ENCODE data around the gene CADM2. TPM values are rescaled to one million over a fixed set of nuclear protein-coding genes. Genes with fewer than 3 reads are reported as not detected.

CADM2 gene
- total RNA-seq, 1 experiment from 2014 or later = 10.9 TPM

GRCh38 chr3:85030052-85030451, 71.3 kb downstream of the CADM2 start:
- H3K27ac Mint-ChIP-seq = peak overlapping the region in 2 of 3 experiments; percentile 13 to 35; a peak in 2 of 7 replicates
- Histone ChIP-seq H3K4me1 (ENCODE audit: insufficient read depth, low read length) (peaks cover 7% of the 10 kb centered on the region; the same call in 1 of the 2 replicates), H2AFZ (ENCODE audit: low read length) (no peak overlapping the region), H4K91ac (ENCODE audit: insufficient read length, low read depth, low read length) (no peak overlapping the region), H2BK20ac (ENCODE audit: low read depth, low read length, poor library complexity, severe bottlenecking) (no peak overlapping the region), H4K20me1 (ENCODE audit: control insufficient read depth, insufficient read depth, insufficient read length) (no peaks in the 10 kb centered on the region), H2BK12ac (ENCODE audit: insufficient read length, low read depth, low read length) (no peak overlapping the region), H3K27ac (ENCODE audit: insufficient read length, low read depth, low read length) (no peak overlapping the region), H3K9ac (ENCODE audit: extremely low read depth, insufficient read length, low read length) (no peak overlapping the region), H3K14ac (ENCODE audit: insufficient read depth, low read length) (no peak overlapping the region), H3T11ph (ENCODE audit: low read length) (no peak overlapping the region), H3K56ac (ENCODE audit: insufficient read length, low read depth, low read length) (no peak overlapping the region), H3K9me3 (ENCODE audit: control insufficient read depth, low read depth, low read length) (no peaks in the 10 kb centered on the region), H3K27me3 (ENCODE audit: insufficient read depth, low read length) (no peaks in the 10 kb centered on the region), H3K23me2 (ENCODE audit: insufficient read length, low read depth, low read length, poor library complexity, severe bottlenecking) (no peaks in the 10 kb centered on the region), H4K5ac (ENCODE audit: insufficient read length, low read depth, low read length) (no peak overlapping the region), H3K79me1 (ENCODE audit: insufficient read depth, low read depth, low read length, poor library complexity, severe bottlenecking) (no peaks in the 10 kb centered on the region), H2BK15ac (ENCODE audit: low read depth, low read length) (no peak overlapping the region), H3K23ac (ENCODE audit: insufficient read length, low read depth, low read length) (no peak overlapping the region), H3K4ac (ENCODE audit: low read depth, low read length) (no peak overlapping the region), H3K4me2 (ENCODE audit: insufficient read depth, insufficient read length, low read length) (no peak overlapping the region), H3K18ac (ENCODE audit: insufficient read length, low read depth, low read length) (no peak overlapping the region), H4K8ac (replicated peaks; ENCODE audit: insufficient read length, low read depth, low read length) (no peak overlapping the region), H2BK120ac (ENCODE audit: low read depth, low read length, poor library complexity, severe bottlenecking) (no peak overlapping the region), H2BK5ac (ENCODE audit: insufficient read length, low read length) (no peak overlapping the region), H2AK5ac (ENCODE audit: insufficient read length, low read length) (no peak overlapping the region), H3K79me2 (ENCODE audit: insufficient read depth, low read length) (no peaks in the 10 kb centered on the region)
- no CpG with 5 or more reads among the region's 7 CpGs for WGBS (ENCODE audit: extremely low coverage, insufficient read length, low lambda C conversion rate)
- no peaks in the 10 kb centered on the region for H3K27me3 Mint-ChIP-seq (ENCODE audit: low read depth)
- peaks cover 32 to 33% of the 10 kb centered on the region in 2 experiments for H3K4me1 Mint-ChIP-seq
- DNase-seq = no peak
- no peak overlapping the region for H3K4me3 Mint-ChIP-seq
- H3K9me3 Mint-ChIP-seq = no peaks in the 10 kb centered on the region
- no peaks in the 10 kb centered on the region for H3K36me3 Mint-ChIP-seq (ENCODE audit: insufficient read depth in 1 of 3, low read depth in 3 of 3)
- no peak for TF ChIP-seq CTCF (conservative IDR thresholded peaks at IDR 0.05)

All from H9 (cell line).